PC-3 (cell line): ENCODE measurements around the gene PCDHGC4. TPM values are rescaled to one million over a fixed set of nuclear protein-coding genes. Genes with fewer than 3 reads are reported as not detected.

Experiments
- ATAC-seq: fragments of 200-7000 bp; cut with Tn5 transposase; 2 replicates; pipeline ENCODE4 v1.9.1; 2020; ENCODE audit warnings: mild to moderate bottlenecking, moderate library complexity
- BruUV-seq: library from RNA; stranded (reverse); fragments of 400-500 nt; replicated peaks from 2 replicates; lab custom pipeline; 2021; lab: Mats Ljungman, UMichigan
- CTCF ChIA-PET: fragments of 300-600 bp; sonication (Branson Sonifier 250); formaldehyde crosslinking; loops from one replicate; lab custom pipeline; 2022; ENCODE audit warnings: antibody characterized with exemption; lab: Charles Lee
- POLR2A ChIA-PET: fragments of 300-600 bp; sonication (Branson Sonifier 250); formaldehyde crosslinking; loops from one replicate; lab custom pipeline; 2022; ENCODE audit warnings: antibody characterized with exemption; ENCODE audit not compliant: unreplicated experiment; lab: Charles Lee
- DNase-seq: peaks from one replicate; pipeline ENCODE4 v3.0.0-alpha.2; 2015
- H2AFZ ChIP-seq: fragments of 300-600 bp; sonication (generic); 2 replicates; pipeline ENCODE4 v1.6.0; 2016; ENCODE audit warnings: antibody characterized with exemption, low read length
- H3F3A ChIP-seq: fragments of 300-600 bp; sonication (generic); one replicate; pipeline ENCODE4 v1.6.0; 2017; ENCODE audit warnings: antibody characterized with exemption, low read length, control low read depth, mild to moderate bottlenecking; ENCODE audit not compliant: unreplicated experiment
- H3K27ac ChIP-seq: fragments of 300-600 bp; sonication (generic); 2 replicates; pipeline ENCODE4 v1.5.1; 2016; ENCODE audit warnings: mild to moderate bottlenecking, low read length
- H3K27me3 ChIP-seq: fragments of 300-600 bp; sonication (generic); 2 replicates; pipeline ENCODE4 v1.6.1; 2016; ENCODE audit warnings: low read length, mixed read lengths
- H3K36me3 ChIP-seq: fragments of 300-600 bp; sonication (generic); 2 replicates; pipeline ENCODE4 v1.6.1; 2016; ENCODE audit warnings: low read depth, mixed run types, low read length, mixed read lengths
- H3K4me1 ChIP-seq: fragments of 300-600 bp; sonication (generic); 2 replicates; pipeline ENCODE4 v1.5.1; 2016; ENCODE audit warnings: low read length; ENCODE audit not compliant: insufficient read depth
- H3K4me2 ChIP-seq: fragments of 300-600 bp; sonication (generic); 2 replicates; pipeline ENCODE4 v1.6.0; 2016; ENCODE audit warnings: low read length
- H3K4me3 ChIP-seq: fragments of 300-600 bp; sonication (generic); 2 replicates; pipeline ENCODE4 v1.5.1; 2016; ENCODE audit warnings: mild to moderate bottlenecking, low read length, mixed read lengths
- H3K79me2 ChIP-seq: fragments of 300-600 bp; sonication (generic); 2 replicates; pipeline ENCODE4 v1.6.1; 2017; ENCODE audit warnings: low read length, mixed read lengths
- H3K9ac ChIP-seq: fragments of 300-600 bp; sonication (generic); 2 replicates; pipeline ENCODE4 v1.6.0; 2016; ENCODE audit warnings: mild to moderate bottlenecking, low read length
- H3K9me2 ChIP-seq: fragments of 300-600 bp; sonication (generic); replicated peaks from 2 replicates; pipeline ENCODE4 v1.6.1; 2016; ENCODE audit warnings: mixed run types, low read length, mixed read lengths
- H3K9me3 ChIP-seq: fragments of 300-600 bp; sonication (generic); 2 replicates; pipeline ENCODE4 v1.6.1; 2016; ENCODE audit warnings: low read length, mixed read lengths
- H4K20me1 ChIP-seq: fragments of 300-600 bp; sonication (generic); 2 replicates; pipeline ENCODE4 v1.6.1; 2016; ENCODE audit warnings: low read length, mixed read lengths
- EZH2 ChIP-seq: fragments of 300-600 bp; sonication (generic); IDR thresholded peaks from one replicate; pipeline ENCODE4 v1.6.1; 2017; ENCODE audit warnings: antibody characterized with exemption, mild to moderate bottlenecking, low read length; ENCODE audit not compliant: unreplicated experiment
- EZH2phosphoT487 ChIP-seq: fragments of 300-600 bp; sonication (generic); IDR thresholded peaks from 2 replicates; pipeline ENCODE4 v1.6.1; 2018; ENCODE audit warnings: mild to moderate bottlenecking, antibody characterized with exemption, low read length, borderline replicate concordance
- intact Hi-C: fragments of 100-400 bp; cut with micrococcal nuclease; formaldehyde crosslinking; loops from 2 replicates; pipeline ENCODE4 v1.9.0; 2023
- total RNA-seq: library from RNA; depleted of rRNA; stranded (reverse); fragments of >200 nt; gene quantifications from 2 replicates; pipeline ENCODE4 v1.2.3, GENCODE V29; 2014
- TF ChIP-seq, protein P1 (sequence below): fragments of 300-600 bp; sonication (generic); conservative IDR thresholded peaks from 2 replicates; pipeline ENCODE4 v1.5.1; 2017; ENCODE audit warnings: antibody characterized with exemption, low read depth, mild to moderate bottlenecking, low read length

PCDHGC4 gene
- total RNA-seq, 1 experiment from 2014 or later = 0.58 TPM

DNA sequence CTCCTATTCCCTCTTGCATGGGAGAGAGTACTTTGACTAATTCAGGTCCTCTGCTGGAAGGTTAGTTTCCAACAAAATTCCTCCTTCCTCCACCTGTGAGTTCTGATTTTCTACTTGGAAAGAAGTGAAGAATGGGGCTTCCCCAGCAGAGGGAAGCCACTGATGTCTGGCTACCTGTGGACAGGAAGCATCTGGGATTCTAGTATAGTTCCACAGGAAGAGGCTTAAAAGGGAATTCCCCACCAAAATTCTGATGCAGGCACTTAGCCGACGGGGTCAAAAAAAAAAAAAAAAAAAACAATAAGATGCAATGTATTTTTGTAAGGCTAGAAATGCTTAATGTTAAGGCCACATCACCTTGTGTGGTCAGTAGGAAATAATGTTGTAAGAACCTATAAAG, 37.5 kb downstream of the PCDHGC4 start:
- peaks cover 15% of the 10 kb centered on the region for H3F3A ChIP-seq
- peak overlapping the region; percentile 78 for H3K9ac ChIP-seq
- ATAC-seq (no peak), DNase-seq (no peak)
- peak overlapping the region; percentile 68 for H3K4me2 ChIP-seq
- ChIA-PET POLR2A (no interaction called here), CTCF (interaction anchor here (1.0 kb wide), 1 partner anchor 13 kb away, joined by 6 read pairs; no protein-coding TSS in a partner anchor)
- no peaks in the 10 kb centered on the region for H3K27me3 ChIP-seq
- H3K79me2 ChIP-seq = peaks cover 12% of the 10 kb centered on the region; the same call in 1 of the 2 replicates
- TF ChIP-seq EZH2 = no peak
- TF ChIP-seq EZH2phosphoT487 = no peak
- TF ChIP-seq, protein P1, sequence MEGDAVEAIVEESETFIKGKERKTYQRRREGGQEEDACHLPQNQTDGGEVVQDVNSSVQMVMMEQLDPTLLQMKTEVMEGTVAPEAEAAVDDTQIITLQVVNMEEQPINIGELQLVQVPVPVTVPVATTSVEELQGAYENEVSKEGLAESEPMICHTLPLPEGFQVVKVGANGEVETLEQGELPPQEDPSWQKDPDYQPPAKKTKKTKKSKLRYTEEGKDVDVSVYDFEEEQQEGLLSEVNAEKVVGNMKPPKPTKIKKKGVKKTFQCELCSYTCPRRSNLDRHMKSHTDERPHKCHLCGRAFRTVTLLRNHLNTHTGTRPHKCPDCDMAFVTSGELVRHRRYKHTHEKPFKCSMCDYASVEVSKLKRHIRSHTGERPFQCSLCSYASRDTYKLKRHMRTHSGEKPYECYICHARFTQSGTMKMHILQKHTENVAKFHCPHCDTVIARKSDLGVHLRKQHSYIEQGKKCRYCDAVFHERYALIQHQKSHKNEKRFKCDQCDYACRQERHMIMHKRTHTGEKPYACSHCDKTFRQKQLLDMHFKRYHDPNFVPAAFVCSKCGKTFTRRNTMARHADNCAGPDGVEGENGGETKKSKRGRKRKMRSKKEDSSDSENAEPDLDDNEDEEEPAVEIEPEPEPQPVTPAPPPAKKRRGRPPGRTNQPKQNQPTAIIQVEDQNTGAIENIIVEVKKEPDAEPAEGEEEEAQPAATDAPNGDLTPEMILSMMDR = no peak
- intact Hi-C loops = no loop called here
- no peaks in the 10 kb centered on the region for H4K20me1 ChIP-seq
- H3K27ac ChIP-seq = peak overlapping the region; percentile 100
- peaks cover 45% of the 10 kb centered on the region for H3K4me1 ChIP-seq
- no peaks in the 10 kb centered on the region for H3K9me2 ChIP-seq
- no TSS peak for BruUV-seq
- peak overlapping the region; percentile 32; the same call in 1 of the 2 replicates for H3K4me3 ChIP-seq
- no peaks in the 10 kb centered on the region for H3K9me3 ChIP-seq
- peaks cover 59% of the 10 kb centered on the region for H3K36me3 ChIP-seq
- no peak overlapping the region for H2AFZ ChIP-seq

DNA sequence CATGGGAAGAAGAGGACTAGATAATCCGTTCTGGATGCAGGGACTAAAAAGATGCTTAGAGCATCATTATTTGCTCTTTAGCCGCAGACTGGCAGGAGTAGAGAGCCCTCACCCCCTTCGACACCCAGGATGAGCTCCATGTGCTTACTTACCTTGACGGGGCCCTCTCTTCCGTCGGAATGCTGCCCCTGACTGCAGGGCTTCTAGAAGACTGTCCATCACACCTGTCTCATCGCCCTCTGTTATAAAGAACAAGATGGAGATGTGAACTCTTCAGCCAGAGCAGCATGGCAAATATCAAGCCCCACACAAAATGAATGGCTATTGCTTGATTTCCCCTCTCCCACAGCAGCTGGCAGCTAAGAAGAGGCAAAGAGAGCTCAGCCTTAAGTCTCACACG, 39.2 kb downstream of the PCDHGC4 start:
- no peaks in the 10 kb centered on the region for H4K20me1 ChIP-seq
- ATAC-seq = no peak
- DNase-seq = no peak
- TF ChIP-seq, protein P1 = no peak
- TF ChIP-seq EZH2phosphoT487 (no peak), EZH2 (no peak)
- no peaks in the 10 kb centered on the region for H3K9me3 ChIP-seq
- H3K4me2 ChIP-seq = no peak overlapping the region
- ChIA-PET POLR2A (no interaction called here), CTCF (interaction anchor here (0.6 to 0.7 kb wide), 3 partner anchors 78 to 160 kb away, joined by 3 to 7 read pairs (median 5); partner anchors contain the start of genes PCDHGA5 and PCDHGB5)
- peaks cover 45% of the 10 kb centered on the region for H3K4me1 ChIP-seq
- no TSS peak for BruUV-seq
- H2AFZ ChIP-seq = no peak overlapping the region
- peak overlapping the region; percentile 23; the same call in 1 of the 2 replicates for H3K27ac ChIP-seq
- H3K4me3 ChIP-seq = no peak overlapping the region
- H3K9ac ChIP-seq = no peak overlapping the region
- H3K9me2 ChIP-seq = no peaks in the 10 kb centered on the region
- H3K79me2 ChIP-seq = peaks cover 12% of the 10 kb centered on the region; the same call in 1 of the 2 replicates
- no peaks in the 10 kb centered on the region for H3K27me3 ChIP-seq
- intact Hi-C loops = loop anchor here (1.0 kb wide), 3 partner anchors 127 to 194 kb away; partner anchors contain the start of genes PCDHGA1, PCDHGA5 and PCDHGB5
- peaks cover 60% of the 10 kb centered on the region for H3K36me3 ChIP-seq
- H3F3A ChIP-seq = peaks cover 15% of the 10 kb centered on the region
